Right cardiac atrium (tissue), 5 donors: ENCODE data around the gene NDUFS2. TPM values are rescaled to one million over a fixed set of nuclear protein-coding genes. Genes with fewer than 3 reads are reported as not detected.

Source experiments
- ATAC-seq, 2 donors: fragments of 200-7000 bp; cut with Tn5 transposase; one replicate each; pipeline versions ENCODE4 v1.8.0 to v1.9.1; 2020; ENCODE audit warnings: moderate library complexity in 2 of 2, mild to moderate bottlenecking in 1 of 2
- DNase-seq, 3 donors: peaks; one replicate each; pipeline ENCODE4 v3.0.0-alpha.2; 2020
- H3K27ac ChIP-seq: one replicate; pipeline ENCODE4 v1.5.1; 2013; ENCODE audit warnings: mild to moderate bottlenecking, low read length, control low read depth, moderate library complexity
- H3K27me3 ChIP-seq: one replicate; pipeline ENCODE4 v1.6.1; 2013; ENCODE audit not compliant: control insufficient read depth, insufficient read depth
- H3K4me1 ChIP-seq: one replicate; pipeline ENCODE4 v1.6.1; 2013; ENCODE audit warnings: low read length; ENCODE audit not compliant: control insufficient read depth, insufficient read depth
- H3K4me3 ChIP-seq: one replicate; pipeline ENCODE4 v1.5.1; 2013; ENCODE audit warnings: low read length, control low read depth
- H3K9me3 ChIP-seq: one replicate; pipeline ENCODE4 v1.6.1; 2013; ENCODE audit warnings: low read length; ENCODE audit not compliant: control insufficient read depth
- WGBS: extraction: QIAGEN DNeasy Blood & Tissue Kit; methylation state at CpG from one replicate; pipeline ENCODE4 v1.1.7; 2013; 5-methylcytosine and 5-hydroxymethylcytosine counted together
- intact Hi-C, 4 donors: fragments of 100-400 bp; cut with DNase I; formaldehyde crosslinking; loops; one replicate each; pipeline versions ENCODE4 v1.11.0 to v1.14.0; 2022 to 2023
- polyA plus RNA-seq: library from polyadenylated mRNA; stranded (reverse); fragments of 200-250 nt; gene quantifications from one replicate; pipeline ENCODE4 v1.2.3, GENCODE V29; 2013
- total RNA-seq, 4 donors: library from RNA; stranded (reverse); fragmentation: NEBNext Ultra II Directional; extraction: Animal tissue kit (Norgen Biotek cat#: 25700); gene quantifications; one replicate each; pipeline ENCODE4 v1.2.1, GENCODE V29; 2021
- donor health status: healthy with polysubstance abuse.
- donor health status: DM: no; HTN: yes; CAD: no.
- donor health status: DM: no; HTN: no; CAD: no.
- donor health status: DM: no; HTN: yes; CAD: no; lungs with severe emphysema.
- donor health status: DM: yes; HTN: yes; CAD: no.

NDUFS2 gene
- total and polyA plus RNA-seq, 5 donors, result 162 to 229 (median 184) TPM

GRCh38 chr1:161172776-161173376 is 29.3 kb upstream of the NDUFS2 start:
- H3K9me3 ChIP-seq, result no peaks in the 10 kb centered on the region
- WGBS, result 30% methylated on average over 4 of the region's 4 CpGs
- ATAC-seq (no peak), DNase-seq (peak in 2 of 3 donors; percentile 56 to 63)
- H3K4me3 ChIP-seq, result no peak overlapping the region
- H3K27ac ChIP-seq, result peak overlapping the region; percentile 20
- H3K4me1 ChIP-seq, result peaks cover 3% of the 10 kb centered on the region
- intact Hi-C loops, result no loop called here
- H3K27me3 ChIP-seq, result no peaks in the 10 kb centered on the region

GRCh38 chr1:161173711-161174110 is 28.5 kb upstream of the NDUFS2 start:
- Histone ChIP-seq H3K4me1 (peaks cover 3% of the 10 kb centered on the region), H3K27ac (no peak overlapping the region), H3K27me3 (no peaks in the 10 kb centered on the region), H3K9me3 (no peaks in the 10 kb centered on the region), H3K4me3 (no peak overlapping the region)
- intact Hi-C loops, result no loop called here
- 92% methylated on average over 11 of the region's 11 CpGs for WGBS
- no peak for ATAC-seq
- peak in 2 of 3 donors; percentile 6 to 44 for DNase-seq

GRCh38 chr1:161174911-161175310 is 27.3 kb upstream of the NDUFS2 start:
- DNase-seq (peak in 2 of 3 donors; percentile 25 to 43), ATAC-seq (no peak)
- H3K4me1 ChIP-seq, result peaks cover 3% of the 10 kb centered on the region
- no peak overlapping the region for H3K27ac ChIP-seq
- 93% methylated on average over 11 of the region's 11 CpGs for WGBS
- no peaks in the 10 kb centered on the region for H3K9me3 ChIP-seq
- intact Hi-C loops, result no loop called here
- H3K27me3 ChIP-seq, result no peaks in the 10 kb centered on the region
- no peak overlapping the region for H3K4me3 ChIP-seq

GRCh38 chr1:161175771-161176453 is 26.3 kb upstream of the NDUFS2 start:
- Histone ChIP-seq H3K27ac (no peak overlapping the region), H3K4me3 (peak overlapping the region; percentile 54), H3K9me3 (no peaks in the 10 kb centered on the region), H3K27me3 (no peaks in the 10 kb centered on the region), H3K4me1 (peaks cover 3% of the 10 kb centered on the region)
- ATAC-seq (no peak), DNase-seq (peak in 2 of 3 donors; percentile 9 to 17)
- WGBS, result 88% methylated on average over 10 of the region's 10 CpGs
- intact Hi-C loops, result no loop called here

- Histone ChIP-seq H3K27me3 (no peaks in the 10 kb centered on the region), H3K4me3 (peak overlapping the region; percentile 54), H3K9me3 (no peaks in the 10 kb centered on the region), H3K4me1 (peaks cover 3% of the 10 kb centered on the region), H3K27ac (peak overlapping the region; percentile 61)
- 16% methylated on average over 17 of the region's 17 CpGs for WGBS
- DNase-seq (peak in 2 of 3 donors; percentile 8 to 16), ATAC-seq (peak; percentile 5 to 7)
- intact Hi-C loops, result no loop called here
Measured at GRCh38 chr1:161176468-161177111, 25.6 kb upstream of the NDUFS2 start.

GRCh38 chr1:161177112-161177935 is 24.8 kb upstream of the NDUFS2 start, which contains the start of gene B4GALT3:
Gene B4GALT3 (minus strand): TSS chr1:161177507. CDS start chr1:161176060, 1,447 bp downstream.
- no peaks in the 10 kb centered on the region for H3K27me3 ChIP-seq
- intact Hi-C loops, result no loop called here
- DNase-seq (peak; percentile 90 to 97 (median 96)), ATAC-seq (peak; percentile 96)
- H3K9me3 ChIP-seq, result no peaks in the 10 kb centered on the region
- peak within 1 kb of the TSS; percentile 61 for H3K27ac ChIP-seq
- peak within 1 kb of the TSS; percentile 54 for H3K4me3 ChIP-seq
- peaks cover 3% of the 10 kb centered on the region for H3K4me1 ChIP-seq
- 4% methylated on average over 50 of the region's 50 CpGs for WGBS

- peak overlapping the region; percentile 61 for H3K27ac ChIP-seq
- peaks cover 3% of the 10 kb centered on the region for H3K4me1 ChIP-seq
- intact Hi-C loops, result no loop called here
- peak overlapping the region; percentile 54 for H3K4me3 ChIP-seq
- DNase-seq, result no peak
- no peak for ATAC-seq
- no peaks in the 10 kb centered on the region for H3K9me3 ChIP-seq
- no peaks in the 10 kb centered on the region for H3K27me3 ChIP-seq
- 58% methylated on average over 9 of the region's 9 CpGs for WGBS
Measured at GRCh38 chr1:161177936-161178244, 24.3 kb upstream of the NDUFS2 start.

GRCh38 chr1:161179698-161180097 is 22.5 kb upstream of the NDUFS2 start:
- no peak for ATAC-seq
- Histone ChIP-seq H3K9me3 (no peaks in the 10 kb centered on the region), H3K4me3 (no peak overlapping the region), H3K4me1 (no peaks in the 10 kb centered on the region), H3K27ac (no peak overlapping the region), H3K27me3 (no peaks in the 10 kb centered on the region)
- intact Hi-C loops, result no loop called here
- WGBS, result 97% methylated on average over 3 of the region's 3 CpGs
- DNase-seq, result no peak

- no peaks in the 10 kb centered on the region for H3K9me3 ChIP-seq
- no peaks in the 10 kb centered on the region for H3K27me3 ChIP-seq
- 53% methylated on average over 1 of the region's 1 CpG for WGBS
- H3K4me1 ChIP-seq, result no peaks in the 10 kb centered on the region
- no peak overlapping the region for H3K4me3 ChIP-seq
- H3K27ac ChIP-seq, result no peak overlapping the region
- DNase-seq (no peak), ATAC-seq (no peak)
- intact Hi-C loops, result no loop called here
Measured at GRCh38 chr1:161180639-161181038, 21.5 kb upstream of the NDUFS2 start.

- no peaks in the 10 kb centered on the region for H3K27me3 ChIP-seq
- intact Hi-C loops, result no loop called here
- H3K4me1 ChIP-seq, result peaks cover 3% of the 10 kb centered on the region
- ATAC-seq (no peak), DNase-seq (no peak)
- H3K9me3 ChIP-seq, result no peaks in the 10 kb centered on the region
- no peak overlapping the region for H3K27ac ChIP-seq
- H3K4me3 ChIP-seq, result no peak overlapping the region
- 94% methylated on average over 1 of the region's 1 CpG for WGBS
Measured at GRCh38 chr1:161182214-161182613, 20.0 kb upstream of the NDUFS2 start.
